GM23248 (cell line): Measurements from ENCODE around the gene TECPR2. TPM values are rescaled to one million over a fixed set of nuclear protein-coding genes. Genes with fewer than 3 reads are reported as not detected.
A peak's percentile ranks its signal among the peaks of the same experiment; 100 is the strongest.

ENCODE experiments used
- DNase-seq: peaks from one replicate; pipeline ENCODE4 v3.0.0-alpha.2; 2015
- H2AFZ ChIP-seq: fragments of 200-600 bp; sonication (generic); 2 replicates; pipeline ENCODE4 v1.6.1; 2016; ENCODE audit warnings: antibody characterized with exemption
- H3F3A ChIP-seq: fragments of 200-600 bp; sonication (generic); 2 replicates; pipeline ENCODE4 v1.6.1; 2016; ENCODE audit warnings: mild to moderate bottlenecking, antibody characterized with exemption, mixed run types; ENCODE audit not compliant: insufficient read depth
- H3K27ac ChIP-seq: fragments of 200-600 bp; sonication (generic); 2 replicates; pipeline ENCODE4 v1.5.1; 2016; ENCODE audit warnings: mild to moderate bottlenecking
- H3K27me3 ChIP-seq: fragments of 200-600 bp; sonication (generic); replicated peaks from 2 replicates; pipeline ENCODE4 v1.6.1; 2016; ENCODE audit warnings: mild to moderate bottlenecking; ENCODE audit not compliant: insufficient read depth
- H3K36me3 ChIP-seq: fragments of 200-600 bp; sonication (generic); 2 replicates; pipeline ENCODE4 v1.6.1; 2016; ENCODE audit warnings: low read depth, mild to moderate bottlenecking
- H3K4me1 ChIP-seq: fragments of 200-600 bp; sonication (generic); 2 replicates; pipeline ENCODE4 v1.6.1; 2016; ENCODE audit warnings: mild to moderate bottlenecking; ENCODE audit not compliant: insufficient read depth
- H3K4me2 ChIP-seq: fragments of 200-600 bp; sonication (generic); one replicate; pipeline ENCODE4 v1.6.1; 2016; ENCODE audit warnings: mild to moderate bottlenecking; ENCODE audit not compliant: unreplicated experiment
- H3K4me3 ChIP-seq: fragments of 200-600 bp; sonication (generic); 2 replicates; pipeline ENCODE4 v1.5.1; 2016; ENCODE audit warnings: mild to moderate bottlenecking
- H3K79me2 ChIP-seq: fragments of 200-600 bp; sonication (generic); 2 replicates; pipeline ENCODE4 v1.6.1; 2016; ENCODE audit warnings: mild to moderate bottlenecking; ENCODE audit not compliant: insufficient read depth
- H3K9ac ChIP-seq: fragments of 200-600 bp; sonication (generic); 2 replicates; pipeline ENCODE4 v1.6.1; 2016; ENCODE audit warnings: mild to moderate bottlenecking
- H3K9me2 ChIP-seq: fragments of 200-600 bp; sonication (generic); 2 replicates; pipeline ENCODE4 v1.6.1; 2016; ENCODE audit warnings: mixed run types, mild to moderate bottlenecking, moderate library complexity; ENCODE audit not compliant: insufficient read depth
- H3K9me3 ChIP-seq: fragments of 200-600 bp; sonication (generic); one replicate; pipeline ENCODE4 v1.6.1; 2017; ENCODE audit warnings: low read depth
- H4K20me1 ChIP-seq: fragments of 200-600 bp; sonication (generic); 2 replicates; pipeline ENCODE4 v1.6.0; 2016; ENCODE audit not compliant: insufficient read depth
- EZH2 ChIP-seq: fragments of 200-600 bp; sonication (generic); IDR thresholded peaks from 2 replicates; pipeline ENCODE4 v1.6.1; 2018; ENCODE audit warnings: antibody characterized with exemption, mild to moderate bottlenecking; ENCODE audit not compliant: insufficient read depth, poor library complexity, severe bottlenecking
- EZH2phosphoT487 ChIP-seq: fragments of 200-600 bp; sonication (generic); IDR thresholded peaks from 2 replicates; pipeline ENCODE4 v1.6.1; 2018; ENCODE audit warnings: antibody characterized with exemption, moderate library complexity, mild to moderate bottlenecking, low read depth; ENCODE audit not compliant: insufficient read depth
- WGBS, 2 experiments: methylation state at CpG; one replicate each; pipeline ENCODE4 v1.1.6; 2015 to 2017; ENCODE audit warnings: low lambda C conversion rate in 2 of 2, low coverage in 1 of 2; ENCODE audit errors: missing lambda C conversion rate in 2 of 2; 5-methylcytosine and 5-hydroxymethylcytosine counted together
- in situ Hi-C: fragments of 300-500 bp; cut with MboI; formaldehyde crosslinking; loops from 2 replicates; pipeline ENCODE4 v1.15.0; 2020
- polyA plus RNA-seq: library from polyadenylated mRNA; unstranded; fragments of >200 nt; fragmentation: Nextera tagmentation; extraction: Ambion mirVana; gene quantifications from 2 replicates; pipeline ENCODE4 v1.2.1, GENCODE V29; 2016
- total RNA-seq: library from RNA; depleted of rRNA; stranded (reverse); fragments of >200 nt; shearing (Covaris generic); gene quantifications from 2 replicates; pipeline ENCODE4 v1.2.3, GENCODE V29; 2014

TECPR2 gene
- total and polyA plus RNA-seq, 2 experiments from 2014 or later: 11.4 to 15.8 TPM

GRCh38 chr14:102430212-102430908 is 67.6 kb downstream of the TECPR2 start:
- no peak overlapping the region for H3K9ac ChIP-seq
- no peak overlapping the region for H3K4me2 ChIP-seq
- no peaks in the 10 kb centered on the region; the same call in 1 of the 2 replicates for H3K36me3 ChIP-seq
- no peak overlapping the region for H3K27ac ChIP-seq
- no peaks in the 10 kb centered on the region for H3K27me3 ChIP-seq
- no peak for TF ChIP-seq EZH2phosphoT487
- no peak for TF ChIP-seq EZH2
- WGBS, 2 experiments: 92 to 95% methylated on average over 8 of the region's 8 CpGs
- no peaks in the 10 kb centered on the region for H3K9me2 ChIP-seq
- H3K4me3 ChIP-seq: no peak overlapping the region
- no peaks in the 10 kb centered on the region for H3K4me1 ChIP-seq
- no peaks in the 10 kb centered on the region for H3F3A ChIP-seq
- no peaks in the 10 kb centered on the region for H3K79me2 ChIP-seq
- H2AFZ ChIP-seq: no peak overlapping the region
- DNase-seq: no peak
- H3K9me3 ChIP-seq: no peaks in the 10 kb centered on the region
- in situ Hi-C loops: no loop called here
- no peaks in the 10 kb centered on the region for H4K20me1 ChIP-seq

GRCh38 chr14:102431751-102432150 is 69.0 kb downstream of the TECPR2 start:
- no peak overlapping the region for H3K4me3 ChIP-seq
- no peak overlapping the region for H2AFZ ChIP-seq
- H3K4me1 ChIP-seq: no peaks in the 10 kb centered on the region
- H3K79me2 ChIP-seq: no peaks in the 10 kb centered on the region
- no peak for DNase-seq
- WGBS, 2 experiments: 97 to 98% methylated on average over 12 of the region's 12 CpGs
- TF ChIP-seq EZH2phosphoT487 (no peak), EZH2 (no peak)
- H3K9me2 ChIP-seq: no peaks in the 10 kb centered on the region
- no peak overlapping the region for H3K9ac ChIP-seq
- H4K20me1 ChIP-seq: no peaks in the 10 kb centered on the region
- no peak overlapping the region for H3K4me2 ChIP-seq
- no peaks in the 10 kb centered on the region; the same call in 1 of the 2 replicates for H3K36me3 ChIP-seq
- H3K27me3 ChIP-seq: no peaks in the 10 kb centered on the region
- no peaks in the 10 kb centered on the region for H3F3A ChIP-seq
- no peak overlapping the region for H3K27ac ChIP-seq
- in situ Hi-C loops: no loop called here
- H3K9me3 ChIP-seq: no peaks in the 10 kb centered on the region

DNA sequence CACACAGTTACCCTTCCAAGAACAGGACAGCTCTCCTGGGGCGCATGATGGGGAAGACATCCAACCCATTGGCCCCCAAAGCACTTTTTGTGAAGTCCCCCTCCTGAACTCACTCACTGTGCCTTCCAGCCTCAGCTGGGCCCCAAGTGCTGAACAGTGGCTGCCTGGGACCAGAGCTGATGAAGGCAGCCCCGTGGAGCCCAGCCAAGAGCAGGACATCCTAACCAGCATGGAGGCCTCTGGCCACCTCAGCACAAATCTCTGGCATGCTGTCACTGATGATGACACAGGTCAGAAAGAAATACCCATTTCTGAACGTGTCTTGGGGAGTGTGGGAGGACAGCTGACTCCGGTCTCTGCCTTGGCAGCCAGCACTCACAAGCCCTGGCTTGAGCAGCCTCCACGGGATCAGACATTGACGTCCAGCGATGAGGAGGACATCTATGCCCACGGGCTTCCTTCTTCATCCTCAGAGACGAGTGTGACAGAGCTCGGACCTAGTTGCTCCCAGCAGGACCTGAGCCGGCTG is 72.0 kb downstream of the TECPR2 start:
- Histone ChIP-seq H3K79me2 (no peaks in the 10 kb centered on the region), H2AFZ (no peak overlapping the region), H3K9me3 (no peaks in the 10 kb centered on the region), H3K36me3 (no peaks in the 10 kb centered on the region; the same call in 1 of the 2 replicates), H3K4me2 (no peak overlapping the region), H4K20me1 (no peaks in the 10 kb centered on the region), H3K9me2 (no peaks in the 10 kb centered on the region), H3K27me3 (no peaks in the 10 kb centered on the region), H3F3A (no peaks in the 10 kb centered on the region), H3K4me3 (no peak overlapping the region), H3K9ac (no peak overlapping the region), H3K4me1 (no peaks in the 10 kb centered on the region), H3K27ac (no peak overlapping the region)
- DNase-seq: no peak
- TF ChIP-seq EZH2phosphoT487 (no peak), EZH2 (no peak)
- WGBS, 2 experiments: 81 to 85% methylated on average over 11 of the region's 11 CpGs
- in situ Hi-C loops: no loop called here

DNA sequence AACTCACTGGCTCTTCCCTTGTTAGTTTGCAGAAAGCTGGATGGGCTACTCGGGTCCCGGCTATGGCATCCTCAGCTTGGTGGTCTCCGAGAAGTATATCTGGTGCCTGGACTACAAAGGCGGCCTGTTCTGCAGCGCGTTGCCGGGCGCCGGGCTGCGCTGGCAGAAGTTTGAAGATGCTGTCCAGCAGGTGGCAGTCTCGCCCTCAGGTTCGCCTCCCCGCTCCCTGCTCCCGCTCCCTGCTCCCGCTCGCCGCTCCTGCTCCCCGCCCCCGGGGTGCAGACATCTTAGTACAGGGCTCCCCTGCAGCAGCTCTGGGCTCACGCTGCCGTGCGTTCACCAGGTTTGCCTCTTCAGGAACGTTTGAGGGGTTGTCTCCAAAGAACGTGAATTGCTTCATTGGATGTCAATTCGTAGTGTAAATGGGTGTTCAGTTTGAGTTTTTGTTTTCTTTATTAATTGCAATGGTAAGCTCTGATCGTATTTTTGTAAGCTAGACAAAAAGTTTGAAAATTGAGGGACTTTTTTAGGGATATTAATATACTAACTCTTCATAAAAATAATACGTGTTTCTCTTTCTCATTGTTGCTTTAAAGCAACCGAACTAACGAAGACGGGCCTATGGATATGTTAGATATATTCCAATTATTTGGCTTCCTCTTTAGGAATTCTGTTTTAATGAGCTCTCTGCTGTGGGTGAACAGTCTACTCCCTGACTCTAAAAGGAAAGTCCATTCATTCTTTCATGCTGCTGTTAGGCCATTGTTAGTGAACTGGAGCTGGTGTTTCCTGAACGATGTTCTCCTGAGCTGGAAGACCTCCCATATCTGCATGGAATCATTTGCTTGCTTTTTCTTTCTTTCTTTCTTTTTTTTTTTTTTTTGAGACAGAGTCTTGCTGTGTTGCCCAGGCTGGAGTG is 75.5 kb downstream of the TECPR2 start:
- WGBS, 2 experiments: 20 to 22% methylated on average over 31 of the region's 31 CpGs
- peak overlapping the region; percentile 63 for H3K4me3 ChIP-seq

More for the DNA sequence above, 75.5 kb downstream of the TECPR2 start:
- Histone ChIP-seq H3F3A (no peaks in the 10 kb centered on the region), H3K27me3 (no peaks in the 10 kb centered on the region), H3K36me3 (peaks cover 19% of the 10 kb centered on the region; the same call in 1 of the 2 replicates), H3K4me1 (no peaks in the 10 kb centered on the region), H3K4me2 (peak overlapping the region; percentile 90), H3K9me3 (no peaks in the 10 kb centered on the region), H2AFZ (peak overlapping the region; percentile 85), H3K9me2 (no peaks in the 10 kb centered on the region), H3K79me2 (no peaks in the 10 kb centered on the region), H3K27ac (no peak overlapping the region), H3K9ac (peak overlapping the region; percentile 50; the same call in 1 of the 2 replicates), H4K20me1 (no peaks in the 10 kb centered on the region)
- peak; percentile 94 for DNase-seq
- TF ChIP-seq EZH2 (no peak), EZH2phosphoT487 (no peak)
- in situ Hi-C loops: no loop called here
